Measurements from ENCODE around the gene BEGAIN. TPM values are rescaled to one million over a fixed set of nuclear protein-coding genes. Genes with fewer than 3 reads are reported as not detected.

The BEGAIN gene
- total and polyA plus RNA-seq, 7 donors: 0.36 to 1.4 (median 0.60) TPM

GRCh38 chr14:100532154-100532861, 54.9 kb downstream of the BEGAIN start:
- 69 to 83% methylated on average over 12 of the region's 12 CpGs for WGBS, 2 donors
- no peak for TF ChIP-seq POLR2A (IDR thresholded peaks at IDR 0.05)
- TF ChIP-seq EP300 (IDR thresholded peaks at IDR 0.05): no peak
- TF ChIP-seq CTCF (IDR thresholded peaks at IDR 0.05): no peak
- no peak for TF ChIP-seq POLR2AphosphoS5 (IDR thresholded peaks at IDR 0.05)
- Histone ChIP-seq H3K36me3 (peaks cover 0 to 20% (median 5%) of the 10 kb centered on the region in 4 donors), H3K4me3 (no peak overlapping the region), H3K27me3 (no peaks in the 10 kb centered on the region), H3K9me3 (no peaks in the 10 kb centered on the region), H3K27ac (peak overlapping the region in 1 of 4 donors; percentile 72), H3K4me1 (peaks cover 0 to 20% (median 16%) of the 10 kb centered on the region in 4 donors)
- no peak for DNase-seq
- intact Hi-C loops (cut with DNase I): no loop called here

- 88 to 90% methylated on average over 16 of the region's 16 CpGs for WGBS, 2 donors
- intact Hi-C loops (cut with DNase I): no loop called here
- TF ChIP-seq POLR2AphosphoS5 (IDR thresholded peaks at IDR 0.05): no peak
- TF ChIP-seq CTCF (IDR thresholded peaks at IDR 0.05): no peak
- no peak for TF ChIP-seq POLR2A (IDR thresholded peaks at IDR 0.05)
- no peak for TF ChIP-seq EP300 (IDR thresholded peaks at IDR 0.05)
- Histone ChIP-seq H3K4me3 (no peak overlapping the region), H3K27ac (no peak overlapping the region), H3K9me3 (no peaks in the 10 kb centered on the region), H3K4me1 (peaks cover 0 to 20% (median 16%) of the 10 kb centered on the region in 4 donors), H3K27me3 (no peaks in the 10 kb centered on the region), H3K36me3 (peaks cover 6 to 29% (median 9%) of the 10 kb centered on the region in 4 donors)
- DNase-seq: peak; percentile 57
These were observed 55.8 kb downstream of the BEGAIN start for GRCh38 chr14:100531152-100532121.

- H3K36me3 ChIP-seq: peaks cover 6 to 35% (median 9%) of the 10 kb centered on the region in 4 donors
- DNase-seq: peak; percentile 52
- no peak overlapping the region for H3K27ac ChIP-seq
- WGBS, 2 donors: 94 to 95% methylated on average over 13 of the region's 13 CpGs
- no peak overlapping the region for H3K4me3 ChIP-seq
- TF ChIP-seq POLR2A (IDR thresholded peaks at IDR 0.05) (no peak), CTCF (IDR thresholded peaks at IDR 0.05) (no peak), POLR2AphosphoS5 (IDR thresholded peaks at IDR 0.05) (no peak), EP300 (IDR thresholded peaks at IDR 0.05) (no peak)
- no peaks in the 10 kb centered on the region for H3K9me3 ChIP-seq
- H3K27me3 ChIP-seq: no peaks in the 10 kb centered on the region
- intact Hi-C loops (cut with DNase I): no loop called here
- peaks cover 0 to 20% (median 16%) of the 10 kb centered on the region in 4 donors for H3K4me1 ChIP-seq
These were observed 56.7 kb downstream of the BEGAIN start for GRCh38 chr14:100530270-100531072.

- no peak overlapping the region for H3K27ac ChIP-seq
- peaks cover 0 to 20% (median 16%) of the 10 kb centered on the region in 4 donors for H3K4me1 ChIP-seq
- H3K27me3 ChIP-seq: no peaks in the 10 kb centered on the region
- TF ChIP-seq POLR2AphosphoS5 (IDR thresholded peaks at IDR 0.05) (no peak), POLR2A (IDR thresholded peaks at IDR 0.05) (no peak), CTCF (IDR thresholded peaks at IDR 0.05) (no peak), EP300 (IDR thresholded peaks at IDR 0.05) (no peak)
- intact Hi-C loops (cut with DNase I): loop anchor here (10.0 kb wide), 1 partner anchor 115 kb away; no protein-coding TSS in a partner anchor
- no peaks in the 10 kb centered on the region for H3K9me3 ChIP-seq
- H3K36me3 ChIP-seq: peaks cover 6 to 35% (median 9%) of the 10 kb centered on the region in 4 donors
- WGBS, 2 donors: 95 to 96% methylated on average over 21 of the region's 21 CpGs
- peak; percentile 56 for DNase-seq
- H3K4me3 ChIP-seq: no peak overlapping the region
These were observed 57.6 kb downstream of the BEGAIN start for GRCh38 chr14:100529561-100530031.
